ENCODE measurements around the gene FTL. TPM values are rescaled to one million over a fixed set of nuclear protein-coding genes. Genes with fewer than 3 reads are reported as not detected.

Gene FTL
- total RNA-seq, 2 experiments from 2014 or later = 1,137 to 1,177 TPM

- no peak for DNase-seq
- peaks cover 21% of the 10 kb centered on the region for H3K36me3 Mint-ChIP-seq
- no peak overlapping the region for H3K4me3 Mint-ChIP-seq
- no peaks in the 10 kb centered on the region for H3K27me3 Mint-ChIP-seq
- H3K4me1 Mint-ChIP-seq = peaks cover 27% of the 10 kb centered on the region
- H3K27ac Mint-ChIP-seq = peak overlapping the region; percentile 70
- no peaks in the 10 kb centered on the region for H3K9me3 Mint-ChIP-seq
Measured at GRCh38 chr19:48988286-48988685, 23.2 kb downstream of the FTL start.

GRCh38 chr19:48988860-48989259 is 23.8 kb downstream of the FTL start:
- no peak for DNase-seq
- Mint-ChIP-seq H3K27ac (peak overlapping the region; percentile 40), H3K4me1 (peaks cover 27% of the 10 kb centered on the region), H3K9me3 (no peaks in the 10 kb centered on the region), H3K36me3 (peaks cover 19% of the 10 kb centered on the region), H3K27me3 (no peaks in the 10 kb centered on the region), H3K4me3 (no peak overlapping the region)

GRCh38 chr19:48989701-48990291 is 24.7 kb downstream of the FTL start:
- DNase-seq = no peak
- Mint-ChIP-seq H3K36me3 (peaks cover 24% of the 10 kb centered on the region), H3K27ac (peak overlapping the region; percentile 18), H3K4me3 (no peak overlapping the region), H3K9me3 (no peaks in the 10 kb centered on the region), H3K4me1 (peaks cover 33% of the 10 kb centered on the region), H3K27me3 (no peaks in the 10 kb centered on the region)

- no peaks in the 10 kb centered on the region for H3K9me3 Mint-ChIP-seq
- H3K27ac Mint-ChIP-seq = peak overlapping the region; percentile 18
- no peak overlapping the region for H3K4me3 Mint-ChIP-seq
- H3K27me3 Mint-ChIP-seq = no peaks in the 10 kb centered on the region
- no peak for DNase-seq
- H3K4me1 Mint-ChIP-seq = peaks cover 38% of the 10 kb centered on the region
- H3K36me3 Mint-ChIP-seq = peaks cover 30% of the 10 kb centered on the region
Measured at GRCh38 chr19:48990400-48990799, 25.3 kb downstream of the FTL start.

- Mint-ChIP-seq H3K4me3 (no peak overlapping the region), H3K36me3 (peaks cover 30% of the 10 kb centered on the region), H3K4me1 (peaks cover 38% of the 10 kb centered on the region), H3K27ac (no peak overlapping the region), H3K9me3 (no peaks in the 10 kb centered on the region), H3K27me3 (no peaks in the 10 kb centered on the region)
- no peak for DNase-seq
Measured at GRCh38 chr19:48991011-48991609, 26.0 kb downstream of the FTL start.

GRCh38 chr19:48991873-48992580 is 26.9 kb downstream of the FTL start:
- Mint-ChIP-seq H3K27me3 (no peaks in the 10 kb centered on the region), H3K9me3 (no peaks in the 10 kb centered on the region), H3K4me1 (peaks cover 34% of the 10 kb centered on the region), H3K36me3 (peaks cover 32% of the 10 kb centered on the region), H3K4me3 (peak overlapping the region; percentile 100), H3K27ac (peak overlapping the region; percentile 87)
- no peak for DNase-seq

GRCh38 chr19:48992581-48993174 is 27.6 kb downstream of the FTL start:
- peak overlapping the region; percentile 87 for H3K27ac Mint-ChIP-seq
- DNase-seq = no peak
- H3K36me3 Mint-ChIP-seq = peaks cover 33% of the 10 kb centered on the region
- no peaks in the 10 kb centered on the region for H3K9me3 Mint-ChIP-seq
- H3K4me1 Mint-ChIP-seq = peaks cover 28% of the 10 kb centered on the region
- peak overlapping the region; percentile 100 for H3K4me3 Mint-ChIP-seq
- no peaks in the 10 kb centered on the region for H3K27me3 Mint-ChIP-seq

GRCh38 chr19:48993175-48994034 is 28.3 kb downstream of the FTL start, which contains the start of the genes GYS1 and RUVBL2:
Gene GYS1 (minus strand): TSS chr19:48993309. CDS start chr19:48993112, 197 bp downstream.
Gene RUVBL2 (plus strand): TSS chr19:48993887. CDS start chr19:48993912, 25 bp downstream.
- Mint-ChIP-seq H3K4me3 (peak within 1 kb of the TSS; percentile 100), H3K27me3 (no peaks in the 10 kb centered on the region), H3K9me3 (no peaks in the 10 kb centered on the region), H3K27ac (peak within 1 kb of the TSS; percentile 96), H3K4me1 (peaks cover 22% of the 10 kb centered on the region), H3K36me3 (peaks cover 27% of the 10 kb centered on the region)
- DNase-seq = peak; percentile 100

- Mint-ChIP-seq H3K36me3 (peaks cover 22% of the 10 kb centered on the region), H3K4me1 (peaks cover 22% of the 10 kb centered on the region)
Measured at GRCh38 chr19:48994035-48994386, 28.9 kb downstream of the FTL start.

GRCh38 chr19:48997972-48998371 is 32.9 kb downstream of the FTL start:
- H3K4me3 Mint-ChIP-seq = no peak overlapping the region
- no peaks in the 10 kb centered on the region for H3K27me3 Mint-ChIP-seq
- peak; percentile 43 for DNase-seq
- H3K36me3 Mint-ChIP-seq = peaks cover 29% of the 10 kb centered on the region
- no peak overlapping the region for H3K27ac Mint-ChIP-seq
- peaks cover 11% of the 10 kb centered on the region for H3K4me1 Mint-ChIP-seq
- no peaks in the 10 kb centered on the region for H3K9me3 Mint-ChIP-seq

More at GRCh38 chr19:48994035-48994386, 28.9 kb downstream of the FTL start:
- Mint-ChIP-seq H3K9me3 (no peaks in the 10 kb centered on the region), H3K27me3 (no peaks in the 10 kb centered on the region), H3K4me3 (peak overlapping the region; percentile 100), H3K27ac (peak overlapping the region; percentile 96)
- DNase-seq = no peak

GRCh38 chr19:48999481-49000325 is 34.6 kb downstream of the FTL start:
- DNase-seq = peak; percentile 61
- Mint-ChIP-seq H3K4me3 (no peak overlapping the region), H3K9me3 (no peaks in the 10 kb centered on the region), H3K36me3 (peaks cover 31% of the 10 kb centered on the region), H3K27ac (no peak overlapping the region), H3K4me1 (peaks cover 6% of the 10 kb centered on the region), H3K27me3 (no peaks in the 10 kb centered on the region)

- DNase-seq = no peak
- Mint-ChIP-seq H3K27me3 (no peaks in the 10 kb centered on the region), H3K9me3 (no peaks in the 10 kb centered on the region), H3K4me1 (no peaks in the 10 kb centered on the region), H3K36me3 (peaks cover 28% of the 10 kb centered on the region), H3K27ac (no peak overlapping the region), H3K4me3 (no peak overlapping the region)
Measured at GRCh38 chr19:49004133-49004532, 39.0 kb downstream of the FTL start.

- no peaks in the 10 kb centered on the region for H3K9me3 Mint-ChIP-seq
- no peaks in the 10 kb centered on the region for H3K27me3 Mint-ChIP-seq
- H3K4me3 Mint-ChIP-seq = no peak overlapping the region
- no peak for DNase-seq
- H3K36me3 Mint-ChIP-seq = peaks cover 22% of the 10 kb centered on the region
- no peaks in the 10 kb centered on the region for H3K4me1 Mint-ChIP-seq
- H3K27ac Mint-ChIP-seq = no peak overlapping the region
Measured at GRCh38 chr19:49004964-49005614, 40.0 kb downstream of the FTL start.
